ENCODE data around the gene IL20. TPM values are rescaled to one million over a fixed set of nuclear protein-coding genes. Genes with fewer than 3 reads are reported as not detected.
"Not testable (repeated sequence)": the region's sequence is repeated elsewhere in the genome, so short reads cannot be mapped to it uniquely, and the experiment has no call there.

Gene IL20
- polyA plus RNA-seq, 2 of the 4 experiments (the other 2 are of a cell fraction): 0.05 TPM; not detected in 1

GRCh38 chr1:206847946-206848345 lies 17.5 kb upstream of the IL20 start:
- ChIA-PET POLR2A (no interaction called here), CTCF (interaction anchor here (1.1 to 3.0 kb wide), 4 partner anchors 8 to 114 kb away, joined by 3 to 11 read pairs (median 4); no protein-coding TSS in a partner anchor)
- WGBS (ENCODE audit: missing lambda C conversion rate): 77% methylated on average over 1 of the region's 1 CpG
- no peak overlapping the region for H3K4me2 ChIP-seq
- FAIRE-seq (no peak), DNase-seq (ENCODE audit: low read depth in 1 of 2, low spot score in 1 of 2) (no peak), ATAC-seq (no peak)
- TF ChIP-seq ZSCAN20 (CRISPR knock-in tag; IDR thresholded peaks at IDR 0.05): no peak
- no peak for TF ChIP-seq KDM1A (IDR thresholded peaks at IDR 0.05; ENCODE audit: low read depth)
- TF ChIP-seq SREBF2 (IDR thresholded peaks at IDR 0.05): no peak
- TF ChIP-seq CTCF (IDR thresholded peaks at IDR 0.05): no peak
- no peak for TF ChIP-seq HEYL (CRISPR knock-in tag; IDR thresholded peaks at IDR 0.05)
- TF ChIP-seq HMGXB4 (CRISPR knock-in tag; IDR thresholded peaks at IDR 0.05; ENCODE audit: borderline replicate concordance): no peak
- no peak for TF ChIP-seq JUNB (IDR thresholded peaks at IDR 0.05)
- TF ChIP-seq MAX (IDR thresholded peaks at IDR 0.05): no peak
- H3K4me3 ChIP-seq: no peak overlapping the region
- H3K9me3 ChIP-seq: peaks cover 14% of the 10 kb centered on the region
- H3K4me1 ChIP-seq: no peaks in the 10 kb centered on the region
- no peak overlapping the region for H3K27ac ChIP-seq

GRCh38 chr1:206850401-206850800 lies 15.0 kb upstream of the IL20 start:
- no peak overlapping the region for H3K27ac ChIP-seq
- no peak overlapping the region for H3K4me2 ChIP-seq
- WGBS (ENCODE audit: missing lambda C conversion rate): 32% methylated on average over 2 of the region's 2 CpGs
- no peak overlapping the region for H3K4me3 ChIP-seq
- no peak for TF ChIP-seq USF2 (IDR thresholded peaks at IDR 0.05)
- TF ChIP-seq CBX8 (IDR thresholded peaks at IDR 0.05): peak; percentile 37; the same call in 1 of the 2 replicates
- ATAC-seq (no peak), DNase-seq (ENCODE audit: low read depth in 1 of 2, low spot score in 1 of 2) (no peak), FAIRE-seq (no peak)
- CTCF ChIA-PET: no interaction called here
- POLR2A ChIA-PET: no interaction called here
- H3K9me3 ChIP-seq: peaks cover 18% of the 10 kb centered on the region
- no peaks in the 10 kb centered on the region for H3K4me1 ChIP-seq

- WGBS (ENCODE audit: missing lambda C conversion rate): 18% methylated on average over 5 of the region's 5 CpGs
- FAIRE-seq (no peak), DNase-seq (ENCODE audit: low read depth in 1 of 2, low spot score in 1 of 2) (no peak), ATAC-seq (no peak)
- ChIA-PET POLR2A (no interaction called here), CTCF (no interaction called here)
- Histone ChIP-seq H3K4me3 (no peak overlapping the region), H3K4me1 (no peaks in the 10 kb centered on the region), H3K9me3 (peaks cover 18% of the 10 kb centered on the region), H3K4me2 (no peak overlapping the region), H3K27ac (no peak overlapping the region)
- no peak for TF ChIP-seq FOXS1 (CRISPR knock-in tag; IDR thresholded peaks at IDR 0.05)
- TF ChIP-seq RFX5 (IDR thresholded peaks at IDR 0.05): no peak
- TF ChIP-seq RAD21 (conservative IDR thresholded peaks at IDR 0.05 in 1 of 2, IDR thresholded peaks at IDR 0.05 in 1 of 2): no peak
- peak; percentile 31; the same call in 1 of the 2 replicates for TF ChIP-seq USF2 (IDR thresholded peaks at IDR 0.05)
- no peak for TF ChIP-seq HOXB5 (CRISPR knock-in tag; IDR thresholded peaks at IDR 0.05)
- TF ChIP-seq JUNB (IDR thresholded peaks at IDR 0.05): no peak
- no peak for TF ChIP-seq ZSCAN20 (CRISPR knock-in tag; IDR thresholded peaks at IDR 0.05)
- no peak for TF ChIP-seq CHD4 (IDR thresholded peaks at IDR 0.05; ENCODE audit: borderline replicate concordance)
Observed at GRCh38 chr1:206851341-206852010, 13.9 kb upstream of the IL20 start.

GRCh38 chr1:206852662-206853061 lies 12.8 kb upstream of the IL20 start:
- DNase-seq (ENCODE audit: low read depth in 1 of 2, low spot score in 1 of 2); H3K4me2 ChIP-seq; ATAC-seq; H3K4me3 ChIP-seq; H3K27ac ChIP-seq; POLR2A ChIA-PET; H3K4me1 ChIP-seq; FAIRE-seq: not testable (repeated sequence)
- H3K9me3 ChIP-seq: peaks cover 18% of the 10 kb centered on the region
- WGBS (ENCODE audit: missing lambda C conversion rate): 65% methylated on average over 2 of the region's 2 CpGs
- CTCF ChIA-PET: interaction anchor here (1.0 kb wide), 1 partner anchor 59 kb away, joined by 3 read pairs; no protein-coding TSS in a partner anchor

- H3K9me3 ChIP-seq: peaks cover 18% of the 10 kb centered on the region
- FAIRE-seq; H3K4me1 ChIP-seq; H3K27ac ChIP-seq; DNase-seq (ENCODE audit: low read depth in 1 of 2, low spot score in 1 of 2); ATAC-seq; H3K4me2 ChIP-seq; POLR2A ChIA-PET; H3K4me3 ChIP-seq: not testable (repeated sequence)
- CTCF ChIA-PET: interaction anchor here (1.9 kb wide), 1 partner anchor 59 kb away, joined by 11 read pairs; no protein-coding TSS in a partner anchor
Observed at GRCh38 chr1:206853696-206854095, 11.7 kb upstream of the IL20 start.
